Kidney epithelial cell (primary cell): ENCODE measurements around the gene PBOV1. TPM values are rescaled to one million over a fixed set of nuclear protein-coding genes. Genes with fewer than 3 reads are reported as not detected.

ENCODE experiments used
- DNase-seq: peaks from one replicate; pipeline ENCODE4 v3.0.0-alpha.2; 2010; ENCODE audit warnings: low read depth
- H3K27me3 ChIP-seq: 2 replicates; pipeline ENCODE4 v1.6.0; 2011; ENCODE audit warnings: low read length; ENCODE audit not compliant: control insufficient read depth, insufficient read depth
- H3K36me3 ChIP-seq: 2 replicates; pipeline ENCODE4 v1.5.1; 2011; ENCODE audit warnings: low read length; ENCODE audit not compliant: control insufficient read depth, insufficient read depth
- H3K4me3 ChIP-seq: 2 replicates; pipeline ENCODE4 v1.5.1; 2011; ENCODE audit warnings: low read depth, mild to moderate bottlenecking, control low read depth, low read length
- CTCF ChIP-seq: IDR thresholded peaks from 2 replicates; pipeline ENCODE4 v1.5.1; 2011; ENCODE audit warnings: mild to moderate bottlenecking, moderate library complexity, low read length, control low read depth, inconsistent platforms; ENCODE audit not compliant: insufficient read depth, poor library complexity, severe bottlenecking
- total RNA-seq: library from RNA; depleted of rRNA; stranded (reverse); fragments of >200 nt; gene quantifications from 2 replicates; pipeline ENCODE4 v1.2.3, GENCODE V29; 2015

Gene PBOV1
- total RNA-seq, 1 donor from 2014 or later = not detected

GRCh38 chr6:138235693-138236092 is 17.4 kb upstream of the PBOV1 start:
- DNase-seq = no peak
- no peak for TF ChIP-seq CTCF
- Histone ChIP-seq H3K4me3 (no peak overlapping the region), H3K36me3 (no peaks in the 10 kb centered on the region), H3K27me3 (no peaks in the 10 kb centered on the region)

GRCh38 chr6:138235205-138235604 is 16.9 kb upstream of the PBOV1 start:
- H3K27me3 ChIP-seq = no peaks in the 10 kb centered on the region
- no peak for DNase-seq
- no peaks in the 10 kb centered on the region for H3K36me3 ChIP-seq
- TF ChIP-seq CTCF = no peak
- H3K4me3 ChIP-seq = no peak overlapping the region

- no peak for TF ChIP-seq CTCF
- Histone ChIP-seq H3K36me3 (no peaks in the 10 kb centered on the region), H3K4me3 (no peak overlapping the region), H3K27me3 (no peaks in the 10 kb centered on the region)
- DNase-seq = no peak
These were observed 16.1 kb upstream of the PBOV1 start for GRCh38 chr6:138234363-138234762.

GRCh38 chr6:138231381-138231886 is 13.1 kb upstream of the PBOV1 start:
- Histone ChIP-seq H3K27me3 (no peaks in the 10 kb centered on the region), H3K36me3 (no peaks in the 10 kb centered on the region), H3K4me3 (no peak overlapping the region)
- no peak for DNase-seq
- TF ChIP-seq CTCF = no peak

GRCh38 chr6:138230759-138231380 is 12.6 kb upstream of the PBOV1 start:
- no peak for DNase-seq
- Histone ChIP-seq H3K36me3 (no peaks in the 10 kb centered on the region), H3K4me3 (no peak overlapping the region), H3K27me3 (no peaks in the 10 kb centered on the region)
- TF ChIP-seq CTCF = no peak

GRCh38 chr6:138230221-138230620 is 11.9 kb upstream of the PBOV1 start:
- no peak for DNase-seq
- no peak overlapping the region for H3K4me3 ChIP-seq
- no peaks in the 10 kb centered on the region for H3K36me3 ChIP-seq
- no peak for TF ChIP-seq CTCF
- H3K27me3 ChIP-seq = no peaks in the 10 kb centered on the region
